GM19025 (cell line): Measurements from ENCODE around the gene EFCAB10.
"Not testable (repeated sequence)": the region's sequence is repeated elsewhere in the genome, so short reads cannot be mapped to it uniquely, and the experiment has no call there.

ENCODE experiments used
- ATAC-seq: cut with Tn5 transposase; IDR thresholded peaks from one replicate; pipeline ENCODE4 v1.9.1; 2021; ENCODE audit warnings: mild to moderate bottlenecking, low read depth, moderate library complexity; ENCODE audit not compliant: unreplicated experiment

Gene EFCAB10

GRCh38 chr7:105599551-105599950, 18.3 kb upstream of the EFCAB10 start:
- no peak for ATAC-seq

- ATAC-seq = not testable (repeated sequence)
Observed at GRCh38 chr7:105599080-105599479, 17.8 kb upstream of the EFCAB10 start.

- ATAC-seq = no peak
Observed at GRCh38 chr7:105596866-105597265, 15.6 kb upstream of the EFCAB10 start.

GRCh38 chr7:105594034-105594433, 12.7 kb upstream of the EFCAB10 start:
- no peak for ATAC-seq

- no peak for ATAC-seq
Observed at GRCh38 chr7:105591522-105591921, 10.2 kb upstream of the EFCAB10 start.

GRCh38 chr7:105590793-105591192, 9.5 kb upstream of the EFCAB10 start:
- ATAC-seq = no peak

GRCh38 chr7:105589356-105590077, 8.2 kb upstream of the EFCAB10 start:
- peak; percentile 75 for ATAC-seq

- no peak for ATAC-seq
Observed at GRCh38 chr7:105587909-105588635, 6.8 kb upstream of the EFCAB10 start.

GRCh38 chr7:105585850-105586500, 4.7 kb upstream of the EFCAB10 start:
- peak; percentile 39 for ATAC-seq

- ATAC-seq = no peak
Observed at GRCh38 chr7:105584165-105584564, 2.9 kb upstream of the EFCAB10 start.

GRCh38 chr7:105583061-105583460, 1.8 kb upstream of the EFCAB10 start:
- ATAC-seq = no peak

GRCh38 chr7:105580022-105580740, 1.1 kb downstream of the EFCAB10 start:
- ATAC-seq = no peak

- no peak for ATAC-seq
Observed at GRCh38 chr7:105578496-105578895, 2.8 kb downstream of the EFCAB10 start.

- no peak for ATAC-seq
Observed at GRCh38 chr7:105577251-105577650, 4.0 kb downstream of the EFCAB10 start.

- ATAC-seq = no peak
Observed at GRCh38 chr7:105571891-105572290, 9.4 kb downstream of the EFCAB10 start.

GRCh38 chr7:105567821-105568220, 13.5 kb downstream of the EFCAB10 start:
- ATAC-seq = no peak

GRCh38 chr7:105567024-105567423, 14.3 kb downstream of the EFCAB10 start:
- ATAC-seq = no peak

GRCh38 chr7:105565190-105565589, 16.1 kb downstream of the EFCAB10 start:
- no peak for ATAC-seq

GRCh38 chr7:105559926-105560325, 21.4 kb downstream of the EFCAB10 start:
- ATAC-seq = no peak

- no peak for ATAC-seq
Observed at GRCh38 chr7:105538339-105538738, 43.0 kb downstream of the EFCAB10 start.
